ENCODE measurements around the gene MIEF2.
"Not testable (repeated sequence)": the region's sequence is repeated elsewhere in the genome, so short reads cannot be mapped to it uniquely, and the experiment has no call there.

Gene MIEF2

DNA sequence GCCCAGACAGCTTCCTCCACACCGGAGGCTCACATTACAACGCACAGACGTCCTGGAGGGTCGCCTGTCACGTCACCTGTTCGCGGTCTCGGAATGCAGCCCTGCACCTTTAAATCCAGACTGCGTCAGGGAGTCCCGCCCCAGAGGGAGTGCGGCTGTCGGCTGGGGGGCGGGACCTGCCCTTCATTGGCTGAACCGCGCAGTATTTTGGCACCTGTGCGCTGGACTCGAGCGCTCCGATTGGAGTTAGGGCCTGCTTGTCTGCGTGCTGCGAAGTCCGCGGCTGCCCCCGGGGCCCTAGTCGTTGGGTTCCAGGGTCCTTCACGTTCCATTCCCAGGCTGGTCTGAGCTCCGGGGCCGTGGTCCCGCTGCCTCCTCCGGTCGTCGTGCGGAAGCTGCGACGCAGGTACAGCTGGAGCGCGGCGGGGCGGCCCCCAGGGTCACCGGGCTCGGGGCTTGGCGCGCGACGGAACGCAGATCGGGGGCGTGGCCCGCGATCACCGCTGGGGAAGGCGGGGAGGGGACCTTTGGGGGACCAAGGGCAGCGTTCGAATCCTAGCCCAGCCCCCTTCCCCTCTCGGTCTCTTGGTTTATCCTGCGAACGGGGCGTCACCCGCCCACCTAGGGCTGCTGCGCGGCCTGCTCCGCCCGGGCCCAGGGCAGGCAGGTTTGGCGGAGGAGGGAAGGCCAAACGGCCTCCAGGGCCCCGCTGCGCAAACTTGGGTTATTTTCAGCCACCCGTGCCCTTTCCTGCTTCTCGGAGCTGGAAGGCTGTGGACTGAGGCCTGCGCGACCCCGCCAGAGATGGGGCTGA, at the start of gene MIEF2:
MIEF2 (plus strand) TSS at position 331 of the 814 bp plus-strand sequence. CDS start 2,059 bp downstream, outside the sequence.
- DNase-seq: peak; percentile 89

DNA sequence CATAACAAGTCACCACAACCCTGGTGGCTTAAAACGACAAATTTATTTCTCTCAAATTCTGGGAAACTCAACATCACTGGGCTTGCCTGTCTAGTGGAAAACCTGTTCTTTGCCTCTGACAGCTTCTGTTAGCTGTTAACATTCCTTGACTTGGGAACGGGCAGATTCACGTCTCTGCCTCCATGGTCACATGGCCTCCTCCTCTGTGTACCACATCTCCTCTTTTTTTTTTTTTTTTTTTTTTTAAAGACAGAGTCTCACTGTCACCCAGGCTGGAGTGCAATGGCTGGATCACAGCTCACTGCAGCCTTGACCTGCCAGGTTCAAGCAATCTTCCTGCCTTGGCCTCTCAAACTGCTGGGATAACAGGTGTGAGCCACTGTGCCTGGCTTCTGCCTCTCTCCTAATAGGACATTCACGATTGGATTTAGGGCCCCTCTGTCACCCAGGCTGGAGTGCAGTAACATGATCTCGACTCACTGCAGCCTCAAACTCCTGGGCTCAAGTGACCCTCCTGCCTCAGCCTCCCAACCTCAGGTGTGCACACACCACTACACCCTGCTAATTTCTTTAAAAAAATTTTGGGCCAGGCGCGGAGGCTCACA, 46.7 kb upstream of the MIEF2 start:
- DNase-seq: no peak

GRCh38 chr17:18216906-18217305, 43.6 kb upstream of the MIEF2 start:
- not testable (repeated sequence) for DNase-seq

GRCh38 chr17:18217412-18218015, 42.9 kb upstream of the MIEF2 start:
- peak; percentile 65 to 69 for DNase-seq

GRCh38 chr17:18218756-18219415, 41.6 kb upstream of the MIEF2 start:
- DNase-seq: no peak

DNA sequence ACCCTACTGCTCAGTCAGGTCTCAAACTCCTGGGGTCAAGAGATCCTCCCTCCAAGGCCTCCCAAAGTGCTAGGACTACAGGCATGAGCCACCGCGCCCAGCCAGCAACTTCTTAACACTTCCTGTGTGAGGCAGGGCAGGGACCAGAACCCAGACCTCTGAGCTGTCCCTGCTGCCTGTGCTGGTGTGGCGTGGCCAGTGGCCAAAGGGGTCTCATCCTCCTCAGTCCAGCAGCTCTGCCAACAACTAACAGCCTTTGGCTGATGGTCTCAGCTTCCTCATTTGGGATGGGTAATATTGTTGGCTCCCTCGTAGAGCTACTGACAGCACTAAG, 36.4 kb upstream of the MIEF2 start:
- no peak for DNase-seq

DNA sequence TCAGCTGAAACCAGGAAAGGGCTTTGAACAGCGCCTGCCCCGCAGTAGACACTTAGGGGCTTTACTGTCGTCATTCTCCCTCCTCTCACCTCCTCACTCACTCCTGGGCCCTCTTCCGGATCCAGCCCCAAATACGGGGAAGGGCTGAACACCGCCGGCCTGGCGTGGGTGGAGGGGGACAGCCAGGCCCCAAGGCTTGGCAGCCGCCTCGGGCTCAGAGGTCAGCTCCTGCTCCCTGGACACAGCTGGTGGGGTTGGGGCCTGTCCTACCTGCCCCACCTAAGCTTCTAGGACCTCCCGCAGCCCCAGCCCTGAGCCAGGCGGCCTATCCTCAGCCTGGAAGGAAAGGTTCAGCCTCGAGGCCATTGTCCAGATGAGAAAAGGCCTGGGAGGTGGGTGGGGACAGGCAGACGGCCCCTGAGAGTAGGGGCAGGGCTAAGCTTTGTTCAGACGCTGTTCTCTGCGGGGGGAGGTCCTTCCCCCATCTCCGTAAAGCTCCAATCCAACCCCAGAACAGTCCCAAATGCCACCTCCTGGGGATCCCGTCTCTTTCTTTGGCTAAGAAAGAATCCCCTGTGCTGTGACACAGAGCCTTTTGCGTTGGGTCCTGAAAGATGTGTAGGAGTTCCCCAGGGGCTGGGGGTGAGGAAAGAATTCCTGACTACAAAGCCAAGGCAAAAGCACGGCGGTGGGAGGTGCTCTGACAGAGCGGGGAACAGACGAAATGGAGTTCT, 35.9 kb upstream of the MIEF2 start:
- DNase-seq: no peak

DNA sequence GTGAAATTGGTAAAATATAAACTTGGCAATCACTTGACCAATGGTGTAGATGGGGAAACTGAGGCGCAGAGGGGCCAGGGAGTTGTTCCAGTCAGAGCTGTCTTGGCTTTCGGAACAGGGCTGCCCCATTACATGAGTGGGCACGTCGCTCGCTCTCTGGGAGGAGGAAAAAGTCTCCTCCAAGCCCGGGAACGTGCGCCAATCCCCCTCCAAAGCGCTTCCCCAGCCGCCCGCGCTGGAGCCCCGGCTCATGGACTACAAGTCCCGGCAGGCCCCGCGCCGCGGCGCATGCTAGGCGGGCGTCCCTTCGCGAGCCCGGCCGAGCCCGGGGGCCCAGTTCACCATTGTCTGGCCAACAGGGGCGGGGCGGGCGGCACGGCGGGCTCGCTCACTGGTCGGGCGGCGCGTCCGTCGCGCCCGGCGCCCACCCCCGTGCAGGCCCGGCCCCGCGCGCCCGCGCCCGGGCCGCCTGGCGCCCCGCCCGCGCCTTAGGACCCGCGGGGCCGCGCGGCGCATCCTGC, 35.3 kb upstream of the MIEF2 start, which contains the start of gene LLGL1:
LLGL1 (plus strand) TSS at position 515 of the 521 bp plus-strand sequence. CDS start 48 bp downstream, outside the sequence.
- peak; percentile 91 to 93 for DNase-seq

- DNase-seq: no peak
Observed at GRCh38 chr17:18225642-18226283, 34.7 kb upstream of the MIEF2 start.

- no peak for DNase-seq
Observed at GRCh38 chr17:18226284-18226945, 34.0 kb upstream of the MIEF2 start.

- no peak for DNase-seq
Observed at GRCh38 chr17:18227635-18228034, 32.8 kb upstream of the MIEF2 start.

DNA sequence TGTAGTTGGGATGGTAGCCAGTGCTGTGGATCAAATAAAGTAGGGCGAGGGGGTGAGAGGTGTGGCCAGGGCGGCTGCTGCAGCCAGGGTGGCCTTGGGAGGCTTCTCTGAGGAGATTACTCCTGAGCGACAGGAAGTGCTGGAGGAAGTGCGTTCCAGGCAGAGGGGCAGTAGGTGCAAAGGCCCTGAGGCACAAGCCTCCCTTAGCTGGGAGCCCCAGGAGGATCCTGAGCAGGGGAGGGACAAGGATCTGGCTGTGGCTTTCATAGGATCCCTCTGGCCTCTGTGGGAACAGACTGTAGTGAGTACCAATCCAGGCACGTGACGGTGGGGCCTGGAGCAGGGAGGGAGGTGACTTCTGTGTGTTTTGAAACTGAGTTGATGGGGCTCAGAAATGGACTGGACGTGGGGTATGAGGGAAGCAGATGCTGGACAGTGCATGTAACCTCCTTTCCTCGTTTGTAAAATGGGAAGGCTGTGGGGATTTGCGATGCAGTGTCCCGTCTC, 32.2 kb upstream of the MIEF2 start:
- no peak for DNase-seq

- no peak for DNase-seq
Observed at GRCh38 chr17:18229254-18229653, 31.2 kb upstream of the MIEF2 start.

DNA sequence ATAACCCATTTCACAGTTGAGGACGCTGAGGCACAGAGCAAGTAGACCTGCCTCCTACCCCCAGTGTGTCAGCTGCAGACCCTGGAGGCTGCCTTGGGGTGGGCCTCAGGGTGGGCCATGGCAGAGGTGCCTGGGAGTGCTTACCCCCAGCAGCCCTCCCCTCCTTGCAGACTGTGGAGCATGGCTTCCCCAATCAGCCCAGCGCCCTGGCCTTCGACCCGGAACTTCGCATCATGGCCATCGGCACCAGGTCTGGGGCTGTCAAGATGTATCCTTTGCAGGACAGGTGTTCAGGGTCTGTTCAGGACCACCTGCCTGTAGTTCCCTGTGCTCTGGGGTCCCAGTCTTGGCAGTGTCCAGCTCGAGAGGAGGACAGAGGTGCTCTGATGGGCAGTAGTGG, 30.7 kb upstream of the MIEF2 start:
- no peak for DNase-seq

DNA sequence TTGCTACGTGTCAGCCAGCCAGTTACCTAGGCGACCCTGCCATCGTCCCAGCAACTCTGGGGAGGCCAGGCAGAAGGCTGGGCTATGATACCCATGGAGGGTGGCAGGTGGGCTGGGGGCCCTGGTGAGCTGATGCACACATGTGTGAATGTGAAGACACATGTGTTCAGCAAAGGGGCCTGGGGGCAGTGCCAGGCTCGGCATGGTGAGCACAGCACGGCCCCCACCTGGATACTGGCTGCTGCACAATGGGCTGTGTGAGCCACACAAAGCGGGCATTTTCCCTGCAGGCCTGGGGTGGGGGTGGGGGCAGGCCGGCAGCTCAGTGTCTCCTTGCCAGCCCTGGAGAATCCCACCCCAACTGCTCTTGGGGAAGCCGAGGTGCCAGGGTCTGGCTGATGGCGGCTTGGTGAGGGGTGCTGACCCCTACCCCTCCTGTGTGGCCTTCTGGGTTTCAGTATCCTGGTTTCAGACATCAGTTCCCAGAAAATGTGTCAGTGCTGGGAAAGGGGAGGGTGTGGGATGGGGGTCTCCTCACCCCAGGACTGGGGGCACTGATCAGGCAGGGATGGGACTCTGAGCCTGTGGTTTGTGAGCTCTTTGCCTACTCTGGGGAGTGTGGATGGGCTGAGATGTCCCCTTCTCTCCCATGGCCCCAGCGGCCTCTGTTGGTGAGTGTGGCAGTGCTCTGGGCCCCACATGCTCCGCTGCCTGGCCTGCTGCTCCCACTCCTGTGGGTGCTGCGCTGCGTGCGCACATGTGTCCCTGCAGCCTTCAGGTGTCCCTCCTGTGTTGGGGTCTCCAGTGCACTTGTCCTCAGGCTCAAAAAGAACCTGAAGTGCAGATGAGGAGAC, 29.9 kb upstream of the MIEF2 start:
- no peak for DNase-seq

DNA sequence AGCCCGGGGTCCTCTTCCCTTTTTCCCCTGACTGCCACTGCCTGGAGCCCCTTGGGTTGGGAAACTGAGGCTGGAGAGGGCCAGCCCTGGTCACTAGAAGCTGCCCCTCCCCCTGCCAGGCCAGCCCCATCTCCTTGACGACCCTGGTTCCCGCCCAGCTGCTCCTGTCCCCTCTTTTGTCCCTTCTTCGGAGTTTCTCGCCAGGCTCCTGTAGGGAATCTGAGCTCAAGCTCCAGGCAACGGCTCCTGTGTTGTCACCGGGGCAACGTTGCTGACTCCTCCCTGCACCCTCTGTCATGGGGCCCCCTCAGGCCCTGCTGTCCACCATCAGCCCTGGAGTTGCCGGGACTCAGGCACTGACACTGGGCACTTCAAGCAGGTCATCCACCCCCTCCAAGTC, 29.3 kb upstream of the MIEF2 start:
- DNase-seq: no peak

GRCh38 chr17:18233803-18234518, 26.5 kb upstream of the MIEF2 start:
- DNase-seq: no peak

- no peak for DNase-seq
Observed at GRCh38 chr17:18234853-18235380, 25.5 kb upstream of the MIEF2 start.

- DNase-seq: no peak
Observed at GRCh38 chr17:18235743-18236256, 24.7 kb upstream of the MIEF2 start.
